ENCODE data around the gene CDH24.
A peak's percentile ranks its signal among the peaks of the same experiment; 100 is the strongest.

CDH24 gene

GRCh38 chr14:23070262-23071129 lies 13.2 kb upstream of the CDH24 start:
- no peak for DNase-seq (ENCODE audit: insufficient read length)
- FAIRE-seq = no peak
- TF ChIP-seq POLR2AphosphoS5 (IDR thresholded peaks at IDR 0.05; ENCODE audit: low read depth, low read length) (no peak), POLR2A (IDR thresholded peaks at IDR 0.05; ENCODE audit: low read depth, low read length) (no peak), TAF1 (IDR thresholded peaks at IDR 0.05; ENCODE audit: borderline replicate concordance, low read depth, low read length) (no peak)

- FAIRE-seq (no peak), DNase-seq (ENCODE audit: insufficient read length) (no peak)
- TF ChIP-seq POLR2AphosphoS5 (IDR thresholded peaks at IDR 0.05; ENCODE audit: low read depth, low read length) = no peak
- no peak for TF ChIP-seq POLR2A (IDR thresholded peaks at IDR 0.05; ENCODE audit: low read depth, low read length)
- TF ChIP-seq TAF1 (IDR thresholded peaks at IDR 0.05; ENCODE audit: borderline replicate concordance, low read depth, low read length) = no peak
These were observed 12.1 kb upstream of the CDH24 start for GRCh38 chr14:23069413-23069806.

- FAIRE-seq (peak; percentile 77), DNase-seq (ENCODE audit: insufficient read length) (peak; percentile 77)
- TF ChIP-seq TAF1 (IDR thresholded peaks at IDR 0.05; ENCODE audit: borderline replicate concordance, low read depth, low read length) (no peak), POLR2AphosphoS5 (IDR thresholded peaks at IDR 0.05; ENCODE audit: low read depth, low read length) (no peak), POLR2A (IDR thresholded peaks at IDR 0.05; ENCODE audit: low read depth, low read length) (no peak)
These were observed 11.6 kb upstream of the CDH24 start for GRCh38 chr14:23068789-23069412.

GRCh38 chr14:23067847-23068788 lies 10.8 kb upstream of the CDH24 start:
- TF ChIP-seq TAF1 (IDR thresholded peaks at IDR 0.05; ENCODE audit: borderline replicate concordance, low read depth, low read length) (no peak), POLR2AphosphoS5 (IDR thresholded peaks at IDR 0.05; ENCODE audit: low read depth, low read length) (0 out of 2 replicates have a peak, but pooled peaks have one; percentile 19), POLR2A (IDR thresholded peaks at IDR 0.05; ENCODE audit: low read depth, low read length) (no peak)
- no peak for DNase-seq (ENCODE audit: insufficient read length)
- FAIRE-seq = no peak

GRCh38 chr14:23066855-23067744 lies 9.8 kb upstream of the CDH24 start:
- FAIRE-seq = no peak
- no peak for DNase-seq (ENCODE audit: insufficient read length)
- TF ChIP-seq POLR2A (IDR thresholded peaks at IDR 0.05; ENCODE audit: low read depth, low read length) = no peak
- TF ChIP-seq POLR2AphosphoS5 (IDR thresholded peaks at IDR 0.05; ENCODE audit: low read depth, low read length) = no peak
- no peak for TF ChIP-seq TAF1 (IDR thresholded peaks at IDR 0.05; ENCODE audit: borderline replicate concordance, low read depth, low read length)

- no peak for DNase-seq (ENCODE audit: insufficient read length)
- TF ChIP-seq POLR2AphosphoS5 (IDR thresholded peaks at IDR 0.05; ENCODE audit: low read depth, low read length) (no peak), TAF1 (IDR thresholded peaks at IDR 0.05; ENCODE audit: borderline replicate concordance, low read depth, low read length) (no peak), POLR2A (IDR thresholded peaks at IDR 0.05; ENCODE audit: low read depth, low read length) (no peak)
- FAIRE-seq = no peak
These were observed 9.0 kb upstream of the CDH24 start for GRCh38 chr14:23066368-23066767.

GRCh38 chr14:23063601-23064000 lies 6.3 kb upstream of the CDH24 start:
- DNase-seq (ENCODE audit: insufficient read length) (no peak), FAIRE-seq (no peak)
- TF ChIP-seq TAF1 (IDR thresholded peaks at IDR 0.05; ENCODE audit: borderline replicate concordance, low read depth, low read length) = no peak

GRCh38 chr14:23062002-23062401 lies 4.7 kb upstream of the CDH24 start:
- no peak for FAIRE-seq
- no peak for DNase-seq (ENCODE audit: insufficient read length)
- TF ChIP-seq POLR2AphosphoS5 (IDR thresholded peaks at IDR 0.05; ENCODE audit: low read depth, low read length) (no peak), TAF1 (IDR thresholded peaks at IDR 0.05; ENCODE audit: borderline replicate concordance, low read depth, low read length) (no peak), POLR2A (IDR thresholded peaks at IDR 0.05; ENCODE audit: low read depth, low read length) (no peak)

- TF ChIP-seq TAF1 (IDR thresholded peaks at IDR 0.05; ENCODE audit: borderline replicate concordance, low read depth, low read length) (no peak), POLR2A (IDR thresholded peaks at IDR 0.05; ENCODE audit: low read depth, low read length) (no peak), POLR2AphosphoS5 (IDR thresholded peaks at IDR 0.05; ENCODE audit: low read depth, low read length) (no peak)
- DNase-seq (ENCODE audit: insufficient read length) (no peak), FAIRE-seq (no peak)
These were observed 3.4 kb upstream of the CDH24 start for GRCh38 chr14:23060536-23061260.
